HEK293 (cell line): ENCODE data around the gene SPOUT1.

ENCODE experiments used
- CTCF ChIA-PET: fragments of 350-600 bp; formaldehyde crosslinking; extraction: SDS; loops from one replicate; lab custom pipeline; 2021; ENCODE audit warnings: antibody characterized with exemption; lab: Yijun Ruan, JAX
- POLR2A ChIA-PET: fragments of 300-600 bp; formaldehyde crosslinking; extraction: SDS; loops from one replicate; lab custom pipeline; 2020; ENCODE audit warnings: antibody characterized with exemption, inconsistent platforms; lab: Yijun Ruan, JAX
- H3K27ac ChIP-seq: fragments of 200-500 bp; sonication (Bioruptor generic); 2 replicates; pipeline ENCODE4 v1.5.1; 2014; ENCODE audit warnings: low read depth, low read length, control low read depth, inconsistent platforms; ENCODE audit errors: extremely low read depth
- H3K36me3 ChIP-seq, 2 experiments: fragments of 200-500 bp in 1 of 2; sonication (Bioruptor generic) in 1 of 2; 1 replicate in 1 of 2; 2 replicates in 1 of 2; pipeline ENCODE4 v1.5.1; 2014 to 2017; ENCODE audit warnings: inconsistent platforms in 2 of 2, low read length in 2 of 2; ENCODE audit not compliant: control insufficient read depth in 2 of 2, insufficient read depth in 1 of 2
- H3K4me1 ChIP-seq: fragments of 200-500 bp; sonication (Bioruptor generic); 2 replicates; pipeline ENCODE4 v1.5.1; 2014; ENCODE audit warnings: mild to moderate bottlenecking, low read length, inconsistent platforms; ENCODE audit not compliant: control insufficient read depth, insufficient read depth
- H3K4me3 ChIP-seq: 2 replicates; pipeline ENCODE4 v1.5.1; 2011; ENCODE audit warnings: low read depth, mild to moderate bottlenecking, control low read depth, low read length, moderate library complexity
- H3K9me3 ChIP-seq: fragments of 200-500 bp; sonication (Bioruptor generic); 2 replicates; pipeline ENCODE4 v1.5.1; 2014; ENCODE audit warnings: low read depth, low read length, inconsistent platforms; ENCODE audit not compliant: control insufficient read depth, insufficient read depth
- GLI4 ChIP-seq: fragments of 450-650 bp; formaldehyde crosslinking; IDR thresholded peaks from 2 replicates; pipeline ENCODE4 v1.5.1; 2016; ENCODE audit warnings: missing biosample characterization, missing genetic modification characterization
- MYNN ChIP-seq: fragments of 450-650 bp; formaldehyde crosslinking; IDR thresholded peaks from 2 replicates; pipeline ENCODE4 v1.5.1; 2016; ENCODE audit warnings: missing biosample characterization, missing genetic modification characterization, borderline replicate concordance
- SALL2 ChIP-seq: fragments of 450-650 bp; formaldehyde crosslinking; IDR thresholded peaks from 2 replicates; pipeline ENCODE4 v1.5.0; 2017; ENCODE audit warnings: missing biosample characterization, mild to moderate bottlenecking, missing genetic modification characterization, borderline replicate concordance
- ZBTB10 ChIP-seq: fragments of 450-650 bp; formaldehyde crosslinking; IDR thresholded peaks from 2 replicates; pipeline ENCODE4 v1.5.1; 2016; ENCODE audit warnings: missing biosample characterization, missing genetic modification characterization
- ZFHX2 ChIP-seq: fragments of 450-650 bp; formaldehyde crosslinking; conservative IDR thresholded peaks from 2 replicates; pipeline ENCODE4 v1.5.1; 2016; ENCODE audit warnings: missing biosample characterization, missing genetic modification characterization
- ZNF114 ChIP-seq: fragments of 450-650 bp; formaldehyde crosslinking; IDR thresholded peaks from 2 replicates; pipeline ENCODE4 v1.5.0; 2017; ENCODE audit warnings: missing biosample characterization, missing genetic modification characterization
- ZNF138 ChIP-seq: fragments of 450-650 bp; formaldehyde crosslinking; IDR thresholded peaks from 2 replicates; pipeline ENCODE4 v1.5.1; 2016; ENCODE audit warnings: missing biosample characterization, missing genetic modification characterization, borderline replicate concordance
- ZNF202 ChIP-seq: fragments of 450-650 bp; formaldehyde crosslinking; IDR thresholded peaks from 2 replicates; pipeline ENCODE4 v1.5.1; 2016; ENCODE audit warnings: missing biosample characterization, missing genetic modification characterization, borderline replicate concordance
- ZNF221 ChIP-seq: fragments of 450-650 bp; formaldehyde crosslinking; IDR thresholded peaks from 2 replicates; pipeline ENCODE4 v1.5.1; 2017; ENCODE audit warnings: missing biosample characterization, missing genetic modification characterization, borderline replicate concordance
- ZNF266 ChIP-seq: fragments of 450-650 bp; formaldehyde crosslinking; IDR thresholded peaks from 2 replicates; pipeline ENCODE4 v1.5.1; 2016; ENCODE audit warnings: missing biosample characterization, missing genetic modification characterization, low read depth
- ZNF280C ChIP-seq: fragments of 450-650 bp; formaldehyde crosslinking; IDR thresholded peaks from 2 replicates; pipeline ENCODE4 v1.5.1; 2016; ENCODE audit warnings: missing biosample characterization, missing genetic modification characterization
- ZNF341 ChIP-seq: fragments of 450-650 bp; formaldehyde crosslinking; IDR thresholded peaks from 2 replicates; pipeline ENCODE4; 2016; ENCODE audit warnings: low read depth, missing biosample characterization, missing genetic modification characterization
- ZNF350 ChIP-seq: fragments of 450-650 bp; formaldehyde crosslinking; IDR thresholded peaks from 2 replicates; pipeline ENCODE4 v1.5.0; 2017; ENCODE audit warnings: missing biosample characterization, mild to moderate bottlenecking, missing genetic modification characterization
- ZNF354C ChIP-seq: fragments of 450-650 bp; formaldehyde crosslinking; IDR thresholded peaks from 2 replicates; pipeline ENCODE4 v1.5.1; 2016; ENCODE audit warnings: missing biosample characterization, missing genetic modification characterization, low read depth, borderline replicate concordance
- ZNF366 ChIP-seq: fragments of 450-650 bp; formaldehyde crosslinking; conservative IDR thresholded peaks from 2 replicates; pipeline ENCODE4 v1.5.1; 2016; ENCODE audit warnings: missing biosample characterization, missing genetic modification characterization
- ZNF48 ChIP-seq: fragments of 450-650 bp; formaldehyde crosslinking; IDR thresholded peaks from 2 replicates; pipeline ENCODE4 v1.5.1; 2016; ENCODE audit warnings: missing biosample characterization, missing genetic modification characterization
- ZNF585B ChIP-seq: fragments of 450-650 bp; formaldehyde crosslinking; IDR thresholded peaks from 2 replicates; pipeline ENCODE4 v1.5.1; 2016; ENCODE audit warnings: missing biosample characterization, missing genetic modification characterization
- ZNF596 ChIP-seq: fragments of 450-650 bp; IDR thresholded peaks from 2 replicates; pipeline ENCODE4 v1.5.0; 2018; ENCODE audit warnings: missing biosample characterization, mild to moderate bottlenecking, missing genetic modification characterization, moderate library complexity
- ZNF600 ChIP-seq: fragments of 450-650 bp; formaldehyde crosslinking; IDR thresholded peaks from 2 replicates; pipeline ENCODE4 v1.5.1; 2016; ENCODE audit warnings: missing biosample characterization, missing genetic modification characterization
- ZNF654 ChIP-seq: fragments of 450-650 bp; formaldehyde crosslinking; IDR thresholded peaks from 2 replicates; pipeline ENCODE4 v1.5.1; 2016; ENCODE audit warnings: low read depth, missing biosample characterization, missing genetic modification characterization
- ZNF707 ChIP-seq: fragments of 450-650 bp; formaldehyde crosslinking; IDR thresholded peaks from 2 replicates; pipeline ENCODE4 v1.5.1; 2016; ENCODE audit warnings: missing biosample characterization, missing genetic modification characterization
- ZNF777 ChIP-seq: fragments of 450-650 bp; formaldehyde crosslinking; IDR thresholded peaks from 2 replicates; pipeline ENCODE4 v1.5.1; 2017; ENCODE audit warnings: missing biosample characterization, missing genetic modification characterization, borderline replicate concordance
- ZNF791 ChIP-seq: fragments of 450-650 bp; formaldehyde crosslinking; IDR thresholded peaks from 2 replicates; pipeline ENCODE4 v1.5.1; 2016; ENCODE audit warnings: missing biosample characterization, missing genetic modification characterization
- ZSCAN16 ChIP-seq: fragments of 450-650 bp; formaldehyde crosslinking; IDR thresholded peaks from 2 replicates; pipeline ENCODE4 v1.5.1; 2016; ENCODE audit warnings: missing biosample characterization, missing genetic modification characterization
- ZSCAN30 ChIP-seq: fragments of 450-650 bp; IDR thresholded peaks from 2 replicates; pipeline ENCODE4 v1.5.1; 2018; ENCODE audit warnings: missing biosample characterization, mild to moderate bottlenecking, missing genetic modification characterization, moderate library complexity
- TF ChIP-seq, protein P1 (sequence below): fragments of 450-650 bp; formaldehyde crosslinking; IDR thresholded peaks from 2 replicates; pipeline ENCODE4 v1.5.1; 2017; ENCODE audit warnings: missing biosample characterization, missing genetic modification characterization

The SPOUT1 gene

GRCh38 chr9:128818099-128818838 lies 11.3 kb downstream of the SPOUT1 start, which contains the start of gene ENDOG (continued):
- TF ChIP-seq, protein P1, sequence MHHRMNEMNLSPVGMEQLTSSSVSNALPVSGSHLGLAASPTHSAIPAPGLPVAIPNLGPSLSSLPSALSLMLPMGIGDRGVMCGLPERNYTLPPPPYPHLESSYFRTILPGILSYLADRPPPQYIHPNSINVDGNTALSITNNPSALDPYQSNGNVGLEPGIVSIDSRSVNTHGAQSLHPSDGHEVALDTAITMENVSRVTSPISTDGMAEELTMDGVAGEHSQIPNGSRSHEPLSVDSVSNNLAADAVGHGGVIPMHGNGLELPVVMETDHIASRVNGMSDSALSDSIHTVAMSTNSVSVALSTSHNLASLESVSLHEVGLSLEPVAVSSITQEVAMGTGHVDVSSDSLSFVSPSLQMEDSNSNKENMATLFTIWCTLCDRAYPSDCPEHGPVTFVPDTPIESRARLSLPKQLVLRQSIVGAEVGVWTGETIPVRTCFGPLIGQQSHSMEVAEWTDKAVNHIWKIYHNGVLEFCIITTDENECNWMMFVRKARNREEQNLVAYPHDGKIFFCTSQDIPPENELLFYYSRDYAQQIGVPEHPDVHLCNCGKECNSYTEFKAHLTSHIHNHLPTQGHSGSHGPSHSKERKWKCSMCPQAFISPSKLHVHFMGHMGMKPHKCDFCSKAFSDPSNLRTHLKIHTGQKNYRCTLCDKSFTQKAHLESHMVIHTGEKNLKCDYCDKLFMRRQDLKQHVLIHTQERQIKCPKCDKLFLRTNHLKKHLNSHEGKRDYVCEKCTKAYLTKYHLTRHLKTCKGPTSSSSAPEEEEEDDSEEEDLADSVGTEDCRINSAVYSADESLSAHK (tag by site-specific recombination) = no peak
- TF ChIP-seq SALL2 (tag by site-specific recombination) = no peak
- no peak for TF ChIP-seq ZNF354C (tag by site-specific recombination)
- TF ChIP-seq ZNF341 (tag by site-specific recombination) = no peak
- 0 out of 2 replicates have a peak, but pooled peaks have one; percentile 16 for TF ChIP-seq ZBTB10
- no peak for TF ChIP-seq ZNF366
- no peak for TF ChIP-seq ZNF791 (tag by site-specific recombination)

DNA sequence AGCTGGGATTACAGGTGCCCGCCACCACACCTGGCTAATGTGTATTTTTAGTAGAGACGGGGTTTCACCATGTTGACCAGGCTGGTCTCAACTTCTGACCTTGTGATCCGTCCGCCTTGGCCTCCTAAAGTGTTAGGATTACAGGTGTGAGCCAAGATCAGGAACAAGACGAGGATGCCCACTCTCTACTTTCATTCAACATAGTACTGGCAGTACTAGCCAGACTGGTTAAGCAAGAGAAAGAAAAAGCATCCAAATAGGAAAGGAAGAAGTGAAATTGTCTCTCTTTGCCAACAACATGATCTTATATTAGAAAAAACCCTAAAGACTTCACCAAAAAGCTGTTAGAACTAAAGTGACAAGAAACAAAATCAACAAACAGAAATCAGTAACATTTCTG lies 18.7 kb downstream of the SPOUT1 start:
- Histone ChIP-seq H3K27ac (no peak overlapping the region), H3K9me3 (no peaks in the 10 kb centered on the region), H3K4me3 (no peak overlapping the region)
- POLR2A ChIA-PET = no interaction called here
- TF ChIP-seq MYNN (tag by site-specific recombination) (no peak), ZNF777 (tag by site-specific recombination) (no peak), ZNF202 (tag by site-specific recombination) (no peak), ZNF654 (tag by site-specific recombination) (no peak), ZNF221 (no peak), GLI4 (no peak), ZSCAN16 (tag by site-specific recombination) (no peak), ZNF114 (no peak), ZNF350 (tag by site-specific recombination) (no peak), ZNF707 (tag by site-specific recombination) (no peak), ZSCAN30 (tag by site-specific recombination) (no peak), ZNF138 (tag by site-specific recombination) (no peak), ZNF585B (tag by site-specific recombination) (no peak), ZNF266 (no peak), ZNF280C (no peak), ZNF600 (tag by site-specific recombination) (no peak), ZNF596 (tag by site-specific recombination) (no peak), ZNF48 (tag by site-specific recombination) (no peak), ZFHX2 (no peak)
- TF ChIP-seq, all 188 proteins: peak for 0
- peaks cover 0 to 35% of the 10 kb centered on the region in 2 experiments; a peak in 2 of 3 replicates for H3K36me3 ChIP-seq
- CTCF ChIA-PET = interaction anchor here (0.6 to 1.7 kb wide), 6 partner anchors 7 to 411 kb away, joined by 3 to 7 read pairs (median 4); partner anchors contain the start of genes ENDOG and TBC1D13
- H3K4me1 ChIP-seq = no peaks in the 10 kb centered on the region
